ENCODE results near the gene MAST3. TPM values are rescaled to one million over a fixed set of nuclear protein-coding genes. Genes with fewer than 3 reads are reported as not detected.

The MAST3 gene
- total RNA-seq, 1 donor = 6.7 TPM

DNA sequence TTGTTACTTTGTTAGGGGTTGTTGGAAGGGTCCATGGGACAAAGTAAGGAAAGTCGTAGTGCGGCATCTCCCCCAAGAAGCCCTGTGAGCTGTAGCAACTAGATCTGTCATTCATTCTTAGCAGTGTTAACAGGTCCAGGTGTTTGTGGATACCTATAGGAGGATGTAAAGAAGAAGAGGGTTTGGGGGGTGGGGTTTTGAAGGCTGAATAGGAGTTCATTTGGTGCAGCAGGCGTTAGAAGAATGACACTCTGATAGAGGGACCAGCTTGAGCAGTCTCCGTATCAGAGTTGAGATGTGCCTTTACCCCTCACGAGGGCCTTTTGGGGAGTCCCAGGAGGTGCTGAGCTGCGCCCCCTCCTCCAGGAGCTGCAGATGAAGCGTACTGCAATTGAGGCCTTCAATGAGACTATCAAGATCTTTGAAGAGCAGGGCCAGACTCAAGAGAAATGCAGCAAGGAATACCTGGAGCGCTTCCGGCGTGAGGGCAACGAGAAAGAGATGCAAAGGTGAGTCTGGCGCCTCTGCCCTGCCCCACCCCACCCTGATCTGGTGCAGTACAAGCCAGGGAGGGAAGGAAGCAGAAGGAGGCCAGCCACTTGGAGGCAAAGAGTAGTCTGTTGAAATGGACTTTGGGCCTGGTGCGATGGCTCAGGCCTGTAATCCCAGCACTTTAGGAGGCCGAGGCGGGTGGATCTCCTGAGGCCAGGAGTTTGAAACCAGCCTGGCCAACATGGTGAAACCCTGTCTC, 68.4 kb downstream of the MAST3 start:
- H3K4me3 ChIP-seq (ENCODE audit: low read length) = no peak overlapping the region
- no peaks in the 10 kb centered on the region for H3K9me3 ChIP-seq (ENCODE audit: low read depth, low read length)

DNA sequence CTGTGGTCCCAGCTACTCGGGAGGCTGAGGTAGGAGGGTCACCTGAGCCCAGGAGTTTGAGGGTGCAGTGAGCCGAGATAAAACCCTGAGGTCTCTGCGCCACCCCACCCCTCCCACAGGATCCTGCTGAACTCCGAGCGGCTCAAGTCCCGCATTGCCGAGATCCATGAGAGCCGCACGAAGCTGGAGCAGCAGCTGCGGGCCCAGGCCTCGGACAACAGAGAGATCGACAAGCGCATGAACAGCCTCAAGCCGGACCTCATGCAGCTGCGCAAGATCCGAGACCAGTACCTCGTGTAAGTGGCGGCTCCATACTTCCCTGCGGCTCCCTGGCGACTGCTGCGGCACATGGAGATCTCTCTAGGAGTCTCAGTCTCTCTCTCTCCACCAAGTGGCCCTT, 69.4 kb downstream of the MAST3 start:
- H3K4me3 ChIP-seq (ENCODE audit: low read length) = no peak overlapping the region
- no peaks in the 10 kb centered on the region for H3K9me3 ChIP-seq (ENCODE audit: low read depth, low read length)
- H3K4me1 ChIP-seq (ENCODE audit: insufficient read depth, low read length) = peaks cover 41% of the 10 kb centered on the region
- no peaks in the 10 kb centered on the region for H3K27me3 ChIP-seq (ENCODE audit: insufficient read depth, low read length)

More for the DNA sequence above, 68.4 kb downstream of the MAST3 start:
- H3K4me1 ChIP-seq (ENCODE audit: insufficient read depth, low read length) = peaks cover 37% of the 10 kb centered on the region
- H3K27me3 ChIP-seq (ENCODE audit: insufficient read depth, low read length) = no peaks in the 10 kb centered on the region

DNA sequence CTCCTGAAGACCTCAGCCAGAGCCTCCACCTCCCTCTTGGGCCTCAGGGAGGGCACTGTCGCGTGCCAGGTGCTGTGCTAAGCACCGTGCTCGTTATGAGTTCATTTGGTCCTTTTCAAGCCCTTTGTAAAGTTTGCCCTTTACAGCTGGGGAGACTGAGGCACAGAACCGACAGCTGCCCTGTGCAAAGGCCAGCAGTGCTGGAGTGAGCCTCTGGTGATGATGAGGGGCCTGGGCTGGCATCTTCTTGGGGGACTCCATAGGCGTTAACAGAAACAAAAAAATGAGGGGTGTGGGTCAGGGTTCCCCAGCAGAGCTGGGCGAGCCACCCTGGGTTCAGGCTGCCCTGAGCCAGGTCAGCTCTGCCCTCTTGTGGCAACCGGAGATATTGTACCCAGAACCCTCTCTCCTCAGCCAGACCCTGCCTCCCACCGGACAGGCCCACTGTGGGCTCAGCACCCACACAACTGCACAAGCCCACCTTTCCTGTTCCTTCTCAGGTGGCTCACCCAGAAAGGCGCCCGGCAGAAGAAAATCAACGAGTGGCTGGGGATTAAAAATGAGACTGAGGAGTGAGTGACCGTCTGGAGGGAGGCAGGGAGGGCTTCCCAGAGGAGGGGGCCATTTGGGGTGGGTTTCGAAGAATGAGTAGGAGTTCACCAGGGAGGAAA, 70.5 kb downstream of the MAST3 start:
- H3K4me3 ChIP-seq (ENCODE audit: low read length) = no peak overlapping the region
- peaks cover 52% of the 10 kb centered on the region for H3K4me1 ChIP-seq (ENCODE audit: insufficient read depth, low read length)
- H3K27me3 ChIP-seq (ENCODE audit: insufficient read depth, low read length) = no peaks in the 10 kb centered on the region

DNA sequence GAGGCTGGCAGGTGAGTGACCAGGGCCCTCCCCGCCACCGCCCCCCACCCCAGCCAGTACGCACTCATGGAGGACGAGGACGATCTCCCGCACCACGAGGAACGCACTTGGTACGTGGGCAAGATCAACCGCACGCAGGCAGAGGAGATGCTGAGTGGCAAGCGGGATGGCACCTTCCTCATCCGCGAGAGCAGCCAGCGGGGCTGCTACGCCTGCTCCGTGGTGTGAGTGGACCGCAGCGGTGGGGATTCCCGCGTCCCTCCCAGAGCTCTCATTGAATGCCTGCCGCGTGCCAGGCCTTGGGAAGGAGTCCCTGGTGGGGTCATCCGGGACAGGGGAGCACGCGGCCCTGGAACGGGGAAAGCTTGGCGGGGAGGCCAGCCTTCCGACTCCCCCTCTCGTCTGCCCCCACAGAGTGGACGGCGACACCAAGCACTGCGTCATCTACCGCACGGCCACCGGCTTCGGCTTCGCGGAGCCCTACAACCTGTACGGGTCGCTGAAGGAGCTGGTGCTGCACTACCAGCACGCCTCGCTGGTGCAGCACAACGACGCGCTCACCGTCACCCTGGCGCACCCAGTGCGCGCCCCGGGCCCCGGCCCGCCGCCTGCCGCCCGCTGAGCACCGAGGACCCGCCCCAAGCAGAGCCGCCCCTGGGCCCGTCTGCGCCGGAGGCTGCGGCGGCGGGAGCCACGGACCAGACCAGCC, 71.2 kb downstream of the MAST3 start:
- Histone ChIP-seq H3K4me1 (ENCODE audit: insufficient read depth, low read length) (peaks cover 57% of the 10 kb centered on the region), H3K4me3 (ENCODE audit: low read length) (no peak overlapping the region), H3K27me3 (ENCODE audit: insufficient read depth, low read length) (no peaks in the 10 kb centered on the region), H3K9me3 (ENCODE audit: low read depth, low read length) (no peaks in the 10 kb centered on the region)

More for the DNA sequence above, 70.5 kb downstream of the MAST3 start:
- H3K9me3 ChIP-seq (ENCODE audit: low read depth, low read length) = no peaks in the 10 kb centered on the region

DNA sequence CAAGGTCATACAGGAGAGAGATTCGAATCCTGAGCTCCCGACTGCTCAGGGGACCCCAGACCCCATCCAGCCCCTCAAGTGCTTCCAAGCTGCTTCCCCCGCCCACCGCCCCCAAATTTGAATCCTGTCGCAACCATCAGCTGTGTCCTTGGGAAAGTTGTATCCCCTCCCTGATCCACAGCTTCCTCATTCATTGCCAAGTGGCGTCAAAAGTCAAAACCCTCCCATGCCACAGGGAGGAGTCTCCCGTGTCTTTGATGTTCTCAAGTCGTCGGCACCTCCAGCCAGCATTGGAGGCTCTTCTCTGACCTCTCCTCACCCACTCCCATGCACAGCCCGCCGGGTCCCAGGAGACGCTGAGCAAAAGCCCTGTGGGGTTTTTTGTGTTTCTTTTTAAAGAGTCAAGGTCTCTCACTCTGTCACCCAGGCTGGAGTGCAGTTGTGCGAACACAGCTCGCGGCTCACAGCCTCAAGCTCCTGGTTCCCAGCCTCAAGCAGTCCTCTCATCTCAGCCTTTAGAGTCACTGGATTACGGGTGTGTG, 73.2 kb downstream of the MAST3 start:
- Histone ChIP-seq H3K9me3 (ENCODE audit: low read depth, low read length) (no peaks in the 10 kb centered on the region), H3K4me1 (ENCODE audit: insufficient read depth, low read length) (peaks cover 74% of the 10 kb centered on the region), H3K27me3 (ENCODE audit: insufficient read depth, low read length) (no peaks in the 10 kb centered on the region), H3K4me3 (ENCODE audit: low read length) (no peak overlapping the region)

DNA sequence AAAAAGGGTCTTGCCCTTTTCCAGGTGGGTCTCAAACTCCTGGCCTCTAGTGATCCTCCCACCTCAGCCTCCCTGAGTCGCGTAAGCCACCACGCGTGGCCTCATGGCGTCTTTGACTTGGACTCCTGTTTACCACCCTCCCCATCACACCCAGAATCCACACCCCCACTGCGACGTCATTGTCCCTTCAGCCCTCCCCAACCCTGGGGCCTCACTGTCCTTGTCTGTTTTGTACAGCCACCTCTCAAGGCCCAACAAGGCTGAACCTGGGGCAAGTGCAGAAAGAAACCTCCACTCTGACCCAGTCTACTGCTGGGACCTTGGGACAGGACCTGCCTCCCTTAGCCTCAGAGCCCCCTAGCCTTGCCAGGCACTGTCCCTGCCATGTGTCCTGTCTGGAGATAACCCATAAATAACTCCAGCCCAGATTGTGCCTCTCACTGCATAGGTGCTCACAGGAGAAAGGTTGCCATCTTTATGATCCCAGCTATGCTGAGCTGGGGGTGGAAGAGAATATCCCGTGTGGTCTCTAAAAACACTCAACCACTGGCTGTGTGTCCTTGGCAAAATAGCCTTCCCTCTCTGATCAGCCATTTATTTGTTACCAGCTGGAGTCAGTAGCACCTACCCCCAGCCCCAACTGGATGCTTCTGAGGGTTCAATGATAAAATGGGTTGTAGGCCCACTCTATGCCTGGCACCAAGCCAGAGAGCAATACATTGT, 74.2 kb downstream of the MAST3 start:
- H3K27me3 ChIP-seq (ENCODE audit: insufficient read depth, low read length) = no peaks in the 10 kb centered on the region
- peaks cover 83% of the 10 kb centered on the region for H3K4me1 ChIP-seq (ENCODE audit: insufficient read depth, low read length)
- no peaks in the 10 kb centered on the region for H3K9me3 ChIP-seq (ENCODE audit: low read depth, low read length)
- no peak overlapping the region for H3K4me3 ChIP-seq (ENCODE audit: low read length)

DNA sequence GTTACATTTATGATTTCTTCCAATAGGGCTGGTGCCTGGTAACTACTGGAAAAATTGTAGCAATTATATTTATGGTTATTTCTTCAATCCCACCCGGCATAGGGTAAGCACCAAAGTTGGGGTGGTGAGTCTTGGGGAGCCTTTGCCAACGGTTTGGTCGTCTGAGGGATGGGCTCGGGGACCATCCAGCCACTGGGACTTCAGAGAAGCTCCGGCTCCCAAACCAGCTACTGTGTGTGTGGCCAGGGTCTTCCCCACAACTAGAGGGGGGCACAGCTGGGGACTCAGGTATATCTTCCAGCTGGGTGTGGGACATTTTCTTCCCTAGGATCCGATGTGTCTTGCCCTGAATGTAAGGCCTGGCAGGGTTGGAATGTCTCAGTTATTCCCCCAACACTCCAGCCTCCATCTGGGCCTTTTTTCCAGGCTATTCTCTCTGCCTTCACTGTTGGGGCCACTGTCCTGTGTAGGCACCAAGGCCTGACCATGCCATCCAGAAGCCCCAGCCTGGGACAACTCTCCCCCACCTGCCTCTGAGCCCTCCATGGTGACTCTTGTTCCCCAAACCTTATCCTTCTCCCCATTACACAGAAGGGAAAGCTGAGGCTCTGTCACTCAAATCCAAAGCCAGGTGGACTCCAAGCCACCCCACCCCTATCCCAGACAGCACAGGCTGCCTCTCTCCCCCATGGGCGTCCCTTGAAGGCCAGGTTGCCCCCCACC, 74.9 kb downstream of the MAST3 start:
- H3K9me3 ChIP-seq (ENCODE audit: low read depth, low read length) = no peaks in the 10 kb centered on the region
- no peaks in the 10 kb centered on the region for H3K27me3 ChIP-seq (ENCODE audit: insufficient read depth, low read length)
- peaks cover 90% of the 10 kb centered on the region for H3K4me1 ChIP-seq (ENCODE audit: insufficient read depth, low read length)
- H3K4me3 ChIP-seq (ENCODE audit: low read length) = no peak overlapping the region

DNA sequence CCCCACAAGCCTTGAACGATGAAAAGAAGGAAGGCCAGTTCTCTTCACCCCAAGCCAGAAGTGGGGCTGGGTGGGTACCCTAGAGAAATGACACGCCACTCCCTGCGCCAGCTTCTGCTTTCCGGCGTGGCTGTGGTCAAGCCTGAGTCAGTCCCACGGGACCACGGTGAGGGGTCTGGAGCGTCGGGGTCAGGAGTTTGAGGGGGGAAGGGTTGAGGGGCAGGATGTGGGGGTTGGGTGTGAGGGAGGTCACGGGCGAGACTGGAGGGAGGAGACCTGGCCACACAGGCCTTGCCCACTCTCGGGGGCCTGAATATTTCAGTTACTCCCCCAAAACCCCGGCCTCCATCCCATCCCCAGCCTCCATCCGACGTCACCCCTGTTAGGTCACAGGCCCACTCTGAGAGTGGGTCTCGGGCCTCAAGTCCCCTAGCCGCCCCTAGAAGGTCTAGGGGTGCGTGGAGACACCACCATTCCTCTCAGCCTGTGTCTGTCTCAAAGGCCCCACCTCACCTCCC, 75.5 kb downstream of the MAST3 start:
- peaks cover 93% of the 10 kb centered on the region for H3K4me1 ChIP-seq (ENCODE audit: insufficient read depth, low read length)
- no peaks in the 10 kb centered on the region for H3K9me3 ChIP-seq (ENCODE audit: low read depth, low read length)
- H3K4me3 ChIP-seq (ENCODE audit: low read length) = peak overlapping the region; percentile 90
- H3K27me3 ChIP-seq (ENCODE audit: insufficient read depth, low read length) = no peaks in the 10 kb centered on the region

DNA sequence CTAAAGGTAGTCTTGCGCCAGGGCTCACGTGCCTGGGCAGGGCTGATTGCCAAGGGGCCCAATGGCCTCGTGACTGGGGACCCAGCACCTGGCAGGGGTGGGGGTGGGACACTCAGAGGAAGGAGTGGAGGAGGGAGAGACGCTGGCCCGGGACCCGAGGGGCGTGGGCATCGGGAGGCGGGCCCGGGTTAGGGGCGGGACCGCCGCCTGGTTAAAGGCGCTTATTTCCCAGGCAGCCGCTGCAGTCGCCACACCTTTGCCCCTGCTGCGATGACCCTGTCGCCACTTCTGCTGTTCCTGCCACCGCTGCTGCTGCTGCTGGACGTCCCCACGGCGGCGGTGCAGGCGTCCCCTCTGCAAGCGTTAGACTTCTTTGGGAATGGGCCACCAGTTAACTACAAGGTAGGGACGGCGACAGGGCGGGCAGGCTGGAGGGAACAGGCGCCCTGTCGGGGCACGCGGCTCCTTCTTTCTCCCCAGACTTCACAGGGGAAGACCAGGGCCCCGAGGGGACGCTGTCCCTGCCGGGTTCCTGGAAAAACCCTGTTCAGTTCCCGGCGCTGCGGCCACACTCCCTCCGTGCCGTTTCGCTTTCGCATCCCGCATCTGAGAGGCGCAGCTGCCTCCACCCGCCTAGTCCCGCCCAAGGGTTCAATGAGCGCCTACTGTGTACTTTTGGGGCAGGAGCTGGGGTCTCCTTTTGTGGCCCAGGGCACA, 76.2 kb downstream of the MAST3 start, which contains the start of gene IFI30:
Gene IFI30 (plus strand): TSS at position 242 of the 717 bp plus-strand sequence. CDS start 29 bp downstream, at position 271.
- Histone ChIP-seq H3K9me3 (ENCODE audit: low read depth, low read length) (no peaks in the 10 kb centered on the region), H3K4me3 (ENCODE audit: low read length) (peak within 1 kb of the TSS; percentile 90), H3K4me1 (ENCODE audit: insufficient read depth, low read length) (peaks cover 93% of the 10 kb centered on the region), H3K27me3 (ENCODE audit: insufficient read depth, low read length) (no peaks in the 10 kb centered on the region)

DNA sequence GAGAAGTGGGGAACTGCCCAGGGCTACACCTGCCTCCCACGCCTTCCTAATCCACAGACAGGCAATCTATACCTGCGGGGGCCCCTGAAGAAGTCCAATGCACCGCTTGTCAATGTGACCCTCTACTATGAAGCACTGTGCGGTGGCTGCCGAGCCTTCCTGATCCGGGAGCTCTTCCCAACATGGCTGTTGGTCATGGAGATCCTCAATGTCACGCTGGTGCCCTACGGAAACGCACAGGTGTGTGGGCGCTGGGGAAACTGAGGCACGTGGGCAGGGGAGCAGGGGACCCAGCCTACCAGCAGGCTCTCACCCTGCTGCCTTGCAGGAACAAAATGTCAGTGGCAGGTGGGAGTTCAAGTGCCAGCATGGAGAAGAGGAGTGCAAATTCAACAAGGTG, 77.4 kb downstream of the MAST3 start:
- H3K4me1 ChIP-seq (ENCODE audit: insufficient read depth, low read length) = peaks cover 91% of the 10 kb centered on the region
- H3K27me3 ChIP-seq (ENCODE audit: insufficient read depth, low read length) = no peaks in the 10 kb centered on the region
- H3K9me3 ChIP-seq (ENCODE audit: low read depth, low read length) = no peaks in the 10 kb centered on the region
- peak overlapping the region; percentile 90 for H3K4me3 ChIP-seq (ENCODE audit: low read length)

DNA sequence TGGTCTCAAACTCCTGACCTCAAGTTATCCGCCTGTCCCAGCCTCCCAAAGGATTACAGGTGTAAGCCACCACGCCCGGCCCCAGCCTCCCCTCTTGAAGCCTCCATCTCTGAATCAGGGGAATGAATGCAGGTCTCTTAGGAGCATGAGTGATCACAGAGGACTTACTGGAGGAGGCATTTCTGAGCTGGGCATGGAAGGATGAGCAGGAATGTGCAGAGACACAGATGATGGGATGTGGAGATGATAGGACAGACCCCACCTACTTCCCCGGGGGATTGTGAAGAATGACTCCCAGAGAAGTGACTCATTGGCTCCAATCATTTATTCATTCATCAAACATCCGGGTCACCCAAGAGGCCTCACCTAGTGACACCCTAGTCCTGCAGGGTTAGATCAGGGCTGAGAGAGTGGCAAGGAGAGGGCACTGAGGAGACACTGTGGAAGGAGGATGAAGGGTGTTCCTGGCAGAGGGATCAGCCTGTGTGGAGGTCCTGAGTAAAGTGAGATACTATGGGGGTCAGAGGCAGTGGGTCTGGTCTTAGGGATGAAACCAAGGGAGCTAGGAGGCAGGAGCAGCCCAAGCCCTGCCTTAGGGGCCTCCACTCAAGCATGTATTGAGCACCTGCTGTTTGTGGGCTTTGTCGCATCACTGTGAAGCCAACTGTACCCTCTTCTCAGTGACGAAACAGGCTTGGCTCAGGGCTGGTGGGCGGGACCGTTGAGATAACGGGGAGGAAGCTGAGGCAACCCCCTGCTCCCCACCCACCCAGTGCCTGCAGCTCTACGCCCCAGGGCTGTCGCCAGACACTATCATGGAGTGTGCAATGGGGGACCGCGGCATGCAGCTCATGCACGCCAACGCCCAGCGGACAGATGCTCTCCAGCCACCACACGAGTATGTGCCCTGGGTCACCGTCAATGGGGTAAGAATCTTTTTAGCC, 79.1 kb downstream of the MAST3 start:
- Histone ChIP-seq H3K4me3 (ENCODE audit: low read length) (no peak overlapping the region), H3K27me3 (ENCODE audit: insufficient read depth, low read length) (no peaks in the 10 kb centered on the region), H3K4me1 (ENCODE audit: insufficient read depth, low read length) (peaks cover 91% of the 10 kb centered on the region), H3K9me3 (ENCODE audit: low read depth, low read length) (no peaks in the 10 kb centered on the region)

DNA sequence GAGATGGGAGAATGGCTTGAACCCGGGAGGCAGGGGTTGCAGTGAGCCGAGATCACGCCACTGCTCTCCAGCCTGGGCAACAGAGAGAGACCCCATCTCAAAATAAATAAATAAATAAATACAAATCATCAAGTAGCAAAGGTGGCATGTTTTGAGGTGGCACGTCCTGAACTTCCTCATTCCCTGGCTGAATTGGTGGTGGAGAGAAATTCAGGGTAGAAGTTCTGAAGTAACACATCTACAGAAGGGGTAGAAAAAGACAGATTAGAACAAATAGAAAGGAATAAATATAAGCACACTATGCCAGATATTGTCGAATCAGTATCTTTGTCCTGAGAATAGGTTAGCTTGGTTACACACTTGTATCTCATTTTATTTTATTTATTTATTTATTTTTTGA, 82.4 kb downstream of the MAST3 start:
- H3K27me3 ChIP-seq (ENCODE audit: insufficient read depth, low read length) = no peaks in the 10 kb centered on the region
- H3K9me3 ChIP-seq (ENCODE audit: low read depth, low read length) = no peaks in the 10 kb centered on the region
- peaks cover 66% of the 10 kb centered on the region for H3K4me1 ChIP-seq (ENCODE audit: insufficient read depth, low read length)
- H3K4me3 ChIP-seq (ENCODE audit: low read length) = no peak overlapping the region
